GM12878 (cell line): ENCODE measurements around the gene RBM12. TPM values are rescaled to one million over a fixed set of nuclear protein-coding genes. Genes with fewer than 3 reads are reported as not detected.

Source experiments
- ATAC-seq: fragments of 200-7000 bp; cut with Tn5 transposase; 3 replicates; pipeline ENCODE4 v1.9.1; 2020; ENCODE audit warnings: mild to moderate bottlenecking, moderate library complexity
- BruUV-seq: library from RNA; stranded (reverse); fragments of 400-500 nt; replicated peaks from 2 replicates; lab custom pipeline; 2021; lab: Mats Ljungman, UMichigan
- CTCF ChIA-PET: fragments of 300-600 bp; sonication (Branson Sonifier 250); formaldehyde crosslinking; extraction: SDS; loops from one replicate; lab custom pipeline; 2021; ENCODE audit warnings: inconsistent platforms; lab: Yijun Ruan, JAX
- POLR2A ChIA-PET: fragments of 350-600 bp; formaldehyde crosslinking; extraction: SDS; loops from one replicate; lab custom pipeline; 2021; ENCODE audit warnings: inconsistent platforms; lab: Charles Lee
- RAD21 ChIA-PET: fragments of 300-600 bp; sonication (Branson Sonifier 250); formaldehyde crosslinking; loops from one replicate; lab custom pipeline; 2023; ENCODE audit warnings: antibody characterized with exemption; ENCODE audit not compliant: unreplicated experiment; lab: Charles Lee
- SMC1A ChIA-PET: fragments of 300-600 bp; sonication (Branson Sonifier 250); formaldehyde crosslinking; loops from one replicate; lab custom pipeline; 2023; ENCODE audit not compliant: unreplicated experiment, uncharacterized antibody; lab: Charles Lee
- DNase-seq: peaks from one replicate; pipeline ENCODE4 v3.0.0-alpha.2; 2011; ENCODE audit warnings: low read depth, low spot score
- FAIRE-seq: peaks from 3 replicates; lab custom pipeline; 2011; peaks lifted over from hg19 to GRCh38; lab: Jason Lieb, UNC
- H2AFZ ChIP-seq: 2 replicates; pipeline ENCODE4 v1.6.0; 2011; ENCODE audit warnings: low read depth, low read length, control low read depth; ENCODE audit not compliant: control insufficient read depth
- H3K27ac ChIP-seq: 2 replicates; pipeline ENCODE4 v1.5.1; 2011; ENCODE audit warnings: control low read depth; ENCODE audit not compliant: control insufficient read depth, insufficient read depth
- H3K27me3 ChIP-seq, 2 experiments: replicated peaks in 1 of 2; 2 replicates each; pipeline versions ENCODE4 v1.6.0 to v1.6.1; 2011; ENCODE audit warnings: low read length in 1 of 2; ENCODE audit not compliant: control insufficient read depth in 2 of 2, insufficient read depth in 2 of 2
- H3K36me3 ChIP-seq, 2 experiments: 2 replicates each; pipeline ENCODE4 v1.5.1; 2011; ENCODE audit warnings: low read length in 1 of 2; ENCODE audit not compliant: control insufficient read depth in 2 of 2, insufficient read depth in 2 of 2
- H3K4me1 ChIP-seq: 2 replicates; pipeline ENCODE4 v1.6.1; 2011; ENCODE audit warnings: mild to moderate bottlenecking, low read length, moderate library complexity, mixed read lengths; ENCODE audit not compliant: control insufficient read depth, insufficient read depth
- H3K4me2 ChIP-seq: 2 replicates; pipeline ENCODE4 v1.6.0; 2011; ENCODE audit warnings: control low read depth; ENCODE audit not compliant: control insufficient read depth, insufficient read depth
- H3K4me3 ChIP-seq: fragments of 200-600 bp; sonication (generic); 2 replicates; pipeline ENCODE4 v1.5.1; 2016
- H3K79me2 ChIP-seq: 2 replicates; pipeline ENCODE4 v1.6.0; 2011; ENCODE audit warnings: low read length; ENCODE audit not compliant: control insufficient read depth, insufficient read depth
- H3K9ac ChIP-seq: 2 replicates; pipeline ENCODE4 v1.8.0; 2011; ENCODE audit warnings: low read length, control low read depth, mixed read lengths; ENCODE audit not compliant: control insufficient read depth, insufficient read depth
- H3K9me3 ChIP-seq: replicated peaks from 3 replicates; pipeline ENCODE4 v1.5.1; 2011; ENCODE audit warnings: mild to moderate bottlenecking, low read length; ENCODE audit not compliant: control insufficient read depth, insufficient read depth
- H4K20me1 ChIP-seq: 2 replicates; pipeline ENCODE4 v1.6.0; 2011; ENCODE audit not compliant: control insufficient read depth, insufficient read depth
- BRCA1 ChIP-seq: IDR thresholded peaks from 2 replicates; pipeline ENCODE4 v1.6.1; 2011; ENCODE audit warnings: low read depth, low read length, improper control_type of control experiment
- CEBPZ ChIP-seq: fragments of 150-350 bp; IDR thresholded peaks from 2 replicates; pipeline ENCODE4 v1.6.1; 2016; ENCODE audit warnings: low read depth, low read length
- IRF5 ChIP-seq: fragments of 450-650 bp; IDR thresholded peaks from 2 replicates; pipeline ENCODE4 v1.6.1; 2017; ENCODE audit warnings: borderline replicate concordance
- SIN3A ChIP-seq: IDR thresholded peaks from 2 replicates; pipeline ENCODE4 v1.6.1; 2012; ENCODE audit warnings: low read depth, low read length, improper control_type of control experiment
- in situ Hi-C: fragments of 300-500 bp; cut with MboI; formaldehyde crosslinking; loops from 9 replicates; pipeline ENCODE4 v1.14.3; 2018; ENCODE audit warnings: mixed read lengths
- intact Hi-C: fragments of 100-400 bp; cut with micrococcal nuclease; formaldehyde crosslinking; loops from one replicate; pipeline ENCODE4 v1.14.2; 2022; ENCODE audit not compliant: unreplicated experiment
- polyA plus RNA-seq, 11 experiments: library from polyadenylated mRNA; depleted of rRNA in 4 of 11; unstranded in 6 of 11; stranded (reverse) in 5 of 11; fragments of >200 nt; fragmentation: Nextera tagmentation in 4 of 11; fragmentation: Illumina TruSeq in 1 of 11; extraction: Ambion mirVana in 4 of 11; extraction: Trizol in 1 of 11; gene quantifications; 1 replicate in 1 of 11; 2 replicates in 10 of 11; pipeline versions ENCODE4 v1.2.1 to v1.2.3, GENCODE V29; 2011 to 2016; ENCODE audit warnings: inconsistent platforms in 2 of 11, missing spikeins in 2 of 11, low read depth in 1 of 11
- total RNA-seq, 4 experiments: library from RNA; depleted of rRNA in 3 of 4; stranded (reverse); fragments of >200 nt in 3 of 4; fragmentation: Illumina TruSeq in 1 of 4; extraction: Trizol in 1 of 4; gene quantifications; 2 replicates each; pipeline versions ENCODE4 v1.2.1 to v1.2.3, GENCODE V29; 2013 to 2021
- TF ChIP-seq, protein P1 (sequence below): fragments of 450-650 bp; IDR thresholded peaks from 2 replicates; pipeline ENCODE4 v1.6.1; 2017; ENCODE audit warnings: mild to moderate bottlenecking, low read depth, inconsistent platforms; ENCODE audit not compliant: poor library complexity, severe bottlenecking

The RBM12 gene
- total and polyA plus RNA-seq, 10 of the 15 experiments (the other 5 are each of a cell fraction or from before 2014, with no cell fraction given): 4.7 to 153 (median 58.5) TPM

DNA sequence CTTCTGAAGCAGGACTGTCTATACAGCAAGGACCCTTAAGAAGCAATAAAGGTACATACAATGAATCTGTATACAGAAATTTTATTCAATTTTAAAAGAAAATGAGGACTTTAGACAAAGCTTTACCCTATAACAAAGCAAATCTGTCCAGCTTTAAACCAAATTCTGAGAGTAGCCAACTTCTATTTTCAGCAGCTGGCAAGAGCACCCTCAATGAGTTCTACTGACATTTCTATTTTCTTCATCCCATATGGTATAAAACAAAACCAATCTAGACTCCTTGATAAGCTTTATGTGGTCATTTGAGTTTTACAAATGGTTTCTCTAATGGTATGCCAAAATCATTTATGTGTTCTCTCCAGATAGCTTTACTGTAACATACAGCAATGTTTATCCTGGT is 12.7 kb downstream of the RBM12 start:
- in situ Hi-C loops (no loop called here), intact Hi-C loops (no loop called here)
- no peak for ATAC-seq
- Histone ChIP-seq H3K9me3 (no peaks in the 10 kb centered on the region), H3K9ac (no peak overlapping the region), H3K79me2 (peaks cover 72% of the 10 kb centered on the region), H2AFZ (no peak overlapping the region), H3K27ac (no peak overlapping the region), H3K4me3 (no peak overlapping the region), H3K27me3 (no peaks in the 10 kb centered on the region), H4K20me1 (peaks cover 7% of the 10 kb centered on the region), H3K4me2 (no peak overlapping the region), H3K4me1 (no peaks in the 10 kb centered on the region), H3K36me3 (peaks cover 19 to 30% of the 10 kb centered on the region in 2 experiments)
- no peak for DNase-seq
- RAD21 ChIA-PET: interaction anchor here (1.1 kb wide), 1 partner anchor 9 kb away, joined by 3 read pairs; no protein-coding TSS in a partner anchor
- POLR2A ChIA-PET: interaction anchor here (0.7 kb wide), 1 partner anchor 9 kb away, joined by 3 read pairs; no protein-coding TSS in a partner anchor
- SMC1A ChIA-PET: interaction anchor here (0.9 to 1.2 kb wide), 2 partner anchors 19 to 23 kb away, joined by 3 read pairs; no protein-coding TSS in a partner anchor
- no peak for TF ChIP-seq CEBPZ
- TF ChIP-seq, protein P1, sequence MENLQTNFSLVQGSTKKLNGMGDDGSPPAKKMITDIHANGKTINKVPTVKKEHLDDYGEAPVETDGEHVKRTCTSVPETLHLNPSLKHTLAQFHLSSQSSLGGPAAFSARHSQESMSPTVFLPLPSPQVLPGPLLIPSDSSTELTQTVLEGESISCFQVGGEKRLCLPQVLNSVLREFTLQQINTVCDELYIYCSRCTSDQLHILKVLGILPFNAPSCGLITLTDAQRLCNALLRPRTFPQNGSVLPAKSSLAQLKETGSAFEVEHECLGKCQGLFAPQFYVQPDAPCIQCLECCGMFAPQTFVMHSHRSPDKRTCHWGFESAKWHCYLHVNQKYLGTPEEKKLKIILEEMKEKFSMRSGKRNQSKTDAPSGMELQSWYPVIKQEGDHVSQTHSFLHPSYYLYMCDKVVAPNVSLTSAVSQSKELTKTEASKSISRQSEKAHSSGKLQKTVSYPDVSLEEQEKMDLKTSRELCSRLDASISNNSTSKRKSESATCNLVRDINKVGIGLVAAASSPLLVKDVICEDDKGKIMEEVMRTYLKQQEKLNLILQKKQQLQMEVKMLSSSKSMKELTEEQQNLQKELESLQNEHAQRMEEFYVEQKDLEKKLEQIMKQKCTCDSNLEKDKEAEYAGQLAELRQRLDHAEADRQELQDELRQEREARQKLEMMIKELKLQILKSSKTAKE: no peak
- no peak for TF ChIP-seq BRCA1
- TF ChIP-seq SIN3A: no peak
- no peak for TF ChIP-seq IRF5
- no TSS peak for BruUV-seq
- no peak for FAIRE-seq
- CTCF ChIA-PET: no interaction called here
